ENCODE results near the gene LRBA. TPM values are rescaled to one million over a fixed set of nuclear protein-coding genes. Genes with fewer than 3 reads are reported as not detected.

LRBA gene
- polyA plus RNA-seq, 2 of the 4 experiments (the other 2 are of a cell fraction) = 10.7 to 25.1 TPM

DNA sequence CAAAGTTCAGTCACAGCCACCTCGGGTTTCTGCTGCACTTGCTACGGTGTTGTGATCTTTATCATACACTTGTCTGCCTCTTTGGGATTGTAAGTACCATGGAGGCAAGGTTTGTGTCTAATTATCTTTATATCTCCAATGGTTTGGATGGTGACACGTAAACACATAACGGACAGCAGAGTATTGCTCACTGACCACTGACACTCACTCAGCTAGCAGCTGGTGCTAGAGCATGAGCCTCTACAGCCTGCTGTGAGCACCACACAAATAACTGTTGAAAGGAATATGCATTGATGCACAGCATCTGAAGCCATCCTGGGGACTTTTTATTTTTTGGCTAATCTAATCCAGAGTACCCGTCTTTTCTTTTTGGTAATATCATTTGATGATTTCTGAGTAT is 780.8 kb downstream of the LRBA start:
- FAIRE-seq (no peak), DNase-seq (ENCODE audit: low read depth in 1 of 2, low spot score in 1 of 2) (no peak), ATAC-seq (no peak)
- Histone ChIP-seq H3K4me1 (peaks cover 76% of the 10 kb centered on the region), H3K4me3 (no peak overlapping the region), H3K4me2 (no peak overlapping the region), H3K9me3 (no peaks in the 10 kb centered on the region), H3K27ac (peak overlapping the region; percentile 85 to 88; a peak in 3 of 6 replicates)
- CTCF ChIA-PET = interaction anchor here (1.2 kb wide), 1 partner anchor 9 kb away, joined by 3 read pairs; no protein-coding TSS in a partner anchor
- POLR2A ChIA-PET = no interaction called here
- TF ChIP-seq ZNF302 (CRISPR knock-in tag; IDR thresholded peaks at IDR 0.05) = no peak
- TF ChIP-seq, protein P1, sequence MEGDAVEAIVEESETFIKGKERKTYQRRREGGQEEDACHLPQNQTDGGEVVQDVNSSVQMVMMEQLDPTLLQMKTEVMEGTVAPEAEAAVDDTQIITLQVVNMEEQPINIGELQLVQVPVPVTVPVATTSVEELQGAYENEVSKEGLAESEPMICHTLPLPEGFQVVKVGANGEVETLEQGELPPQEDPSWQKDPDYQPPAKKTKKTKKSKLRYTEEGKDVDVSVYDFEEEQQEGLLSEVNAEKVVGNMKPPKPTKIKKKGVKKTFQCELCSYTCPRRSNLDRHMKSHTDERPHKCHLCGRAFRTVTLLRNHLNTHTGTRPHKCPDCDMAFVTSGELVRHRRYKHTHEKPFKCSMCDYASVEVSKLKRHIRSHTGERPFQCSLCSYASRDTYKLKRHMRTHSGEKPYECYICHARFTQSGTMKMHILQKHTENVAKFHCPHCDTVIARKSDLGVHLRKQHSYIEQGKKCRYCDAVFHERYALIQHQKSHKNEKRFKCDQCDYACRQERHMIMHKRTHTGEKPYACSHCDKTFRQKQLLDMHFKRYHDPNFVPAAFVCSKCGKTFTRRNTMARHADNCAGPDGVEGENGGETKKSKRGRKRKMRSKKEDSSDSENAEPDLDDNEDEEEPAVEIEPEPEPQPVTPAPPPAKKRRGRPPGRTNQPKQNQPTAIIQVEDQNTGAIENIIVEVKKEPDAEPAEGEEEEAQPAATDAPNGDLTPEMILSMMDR (IDR thresholded peaks at IDR 0.05) = no peak
- TF ChIP-seq, protein P2, sequence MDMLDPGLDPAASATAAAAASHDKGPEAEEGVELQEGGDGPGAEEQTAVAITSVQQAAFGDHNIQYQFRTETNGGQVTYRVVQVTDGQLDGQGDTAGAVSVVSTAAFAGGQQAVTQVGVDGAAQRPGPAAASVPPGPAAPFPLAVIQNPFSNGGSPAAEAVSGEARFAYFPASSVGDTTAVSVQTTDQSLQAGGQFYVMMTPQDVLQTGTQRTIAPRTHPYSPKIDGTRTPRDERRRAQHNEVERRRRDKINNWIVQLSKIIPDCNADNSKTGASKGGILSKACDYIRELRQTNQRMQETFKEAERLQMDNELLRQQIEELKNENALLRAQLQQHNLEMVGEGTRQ (IDR thresholded peaks at IDR 0.05) = no peak
- TF ChIP-seq JUNB (IDR thresholded peaks at IDR 0.05) = no peak
- no peak for TF ChIP-seq CHD2 (IDR thresholded peaks at IDR 0.05; ENCODE audit: low read length, partially characterized antibody)
- no peak for TF ChIP-seq BHLHE40 (IDR thresholded peaks at IDR 0.05; ENCODE audit: low read depth, low read length)
- TF ChIP-seq, protein P3, sequence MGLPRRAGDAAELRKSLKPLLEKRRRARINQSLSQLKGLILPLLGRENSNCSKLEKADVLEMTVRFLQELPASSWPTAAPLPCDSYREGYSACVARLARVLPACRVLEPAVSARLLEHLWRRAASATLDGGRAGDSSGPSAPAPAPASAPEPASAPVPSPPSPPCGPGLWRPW (IDR thresholded peaks at IDR 0.05) = no peak
- no peak for TF ChIP-seq GATA3 (IDR thresholded peaks at IDR 0.05; ENCODE audit: borderline replicate concordance)
- no peak for TF ChIP-seq MYC (IDR thresholded peaks at IDR 0.05; ENCODE audit: borderline replicate concordance, low read length)
- TF ChIP-seq FOSB (CRISPR knock-in tag; IDR thresholded peaks at IDR 0.05) = no peak
- 93% methylated on average over 5 of the region's 5 CpGs for whole genome bisulfite sequencing (ENCODE audit: missing lambda C conversion rate)

DNA sequence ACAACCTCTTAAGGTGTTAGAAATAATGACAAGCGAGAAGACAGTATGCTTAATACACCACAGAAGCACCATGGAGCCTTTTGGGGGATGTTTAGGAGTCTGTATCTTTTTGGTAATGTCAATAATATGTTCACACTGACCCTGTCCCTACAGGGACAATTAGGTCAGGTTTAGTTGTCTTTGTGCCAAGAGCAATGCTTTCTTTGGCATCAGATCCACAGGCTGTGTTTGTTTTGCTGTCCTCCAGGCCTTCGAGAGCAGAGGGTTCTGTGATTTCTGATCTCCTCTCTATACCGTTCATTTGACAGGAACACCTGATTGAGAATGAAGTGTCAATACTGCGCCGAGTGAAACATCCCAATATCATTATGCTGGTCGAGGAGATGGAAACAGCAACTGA is 783.1 kb downstream of the LRBA start:
- no peak overlapping the region for H3K4me3 ChIP-seq
- ChIA-PET CTCF (interaction anchor here (0.8 kb wide), 1 partner anchor 634 kb away, joined by 3 read pairs; no protein-coding TSS in a partner anchor), POLR2A (no interaction called here)
- no peaks in the 10 kb centered on the region for H3K9me3 ChIP-seq
- peaks cover 63% of the 10 kb centered on the region for H3K4me1 ChIP-seq
- DNase-seq (ENCODE audit: low read depth in 1 of 2, low spot score in 1 of 2) (peak in 1 of 2 experiments; percentile 10), ATAC-seq (no peak), FAIRE-seq (no peak)
- TF ChIP-seq, protein P4, sequence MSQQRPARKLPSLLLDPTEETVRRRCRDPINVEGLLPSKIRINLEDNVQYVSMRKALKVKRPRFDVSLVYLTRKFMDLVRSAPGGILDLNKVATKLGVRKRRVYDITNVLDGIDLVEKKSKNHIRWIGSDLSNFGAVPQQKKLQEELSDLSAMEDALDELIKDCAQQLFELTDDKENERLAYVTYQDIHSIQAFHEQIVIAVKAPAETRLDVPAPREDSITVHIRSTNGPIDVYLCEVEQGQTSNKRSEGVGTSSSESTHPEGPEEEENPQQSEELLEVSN (IDR thresholded peaks at IDR 0.05; ENCODE audit: borderline replicate concordance, low read depth) = no peak
- TF ChIP-seq FOSB (CRISPR knock-in tag; IDR thresholded peaks at IDR 0.05) (no peak), TP53 (CRISPR knock-in tag; IDR thresholded peaks at IDR 0.05) (no peak)
- TF ChIP-seq, protein P5, sequence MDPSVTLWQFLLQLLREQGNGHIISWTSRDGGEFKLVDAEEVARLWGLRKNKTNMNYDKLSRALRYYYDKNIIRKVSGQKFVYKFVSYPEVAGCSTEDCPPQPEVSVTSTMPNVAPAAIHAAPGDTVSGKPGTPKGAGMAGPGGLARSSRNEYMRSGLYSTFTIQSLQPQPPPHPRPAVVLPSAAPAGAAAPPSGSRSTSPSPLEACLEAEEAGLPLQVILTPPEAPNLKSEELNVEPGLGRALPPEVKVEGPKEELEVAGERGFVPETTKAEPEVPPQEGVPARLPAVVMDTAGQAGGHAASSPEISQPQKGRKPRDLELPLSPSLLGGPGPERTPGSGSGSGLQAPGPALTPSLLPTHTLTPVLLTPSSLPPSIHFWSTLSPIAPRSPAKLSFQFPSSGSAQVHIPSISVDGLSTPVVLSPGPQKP (IDR thresholded peaks at IDR 0.05; ENCODE audit: low read depth, low read length) = no peak
- peak overlapping the region; percentile 20 to 83; a peak in 5 of 6 replicates for H3K27ac ChIP-seq
- WGBS (ENCODE audit: missing lambda C conversion rate) = 48% methylated on average over 6 of the region's 6 CpGs
- peak overlapping the region; percentile 35 for H3K4me2 ChIP-seq

DNA sequence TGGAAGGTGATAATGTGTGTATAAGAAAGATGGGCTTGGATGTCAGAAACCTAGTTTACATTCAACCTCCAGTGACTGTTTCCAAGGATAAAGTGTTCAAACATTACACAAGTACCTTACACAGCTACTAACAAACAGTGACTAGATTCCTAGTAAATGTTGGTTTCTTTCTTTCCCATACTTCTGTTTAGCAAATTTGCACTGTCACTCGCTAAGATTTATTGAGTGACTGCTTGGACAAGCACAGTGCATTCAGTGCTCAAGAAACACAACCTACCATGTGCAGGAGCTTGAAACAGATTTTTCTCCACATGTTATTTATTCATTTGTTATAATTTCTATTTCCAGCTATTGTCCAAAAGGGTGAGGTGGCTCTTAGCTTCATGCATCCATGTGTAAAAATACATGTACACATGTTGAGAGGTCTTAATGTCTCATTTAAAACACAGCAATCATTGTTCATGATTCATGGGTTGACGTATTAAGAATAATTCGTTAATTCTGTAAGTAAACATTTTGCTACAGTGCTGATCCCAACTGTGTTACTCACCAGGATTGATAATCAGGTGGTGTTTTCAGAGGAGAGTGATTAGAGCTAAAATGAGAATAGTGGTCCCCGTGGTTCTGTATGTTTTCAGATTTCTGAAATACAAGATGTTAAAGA is 783.8 kb downstream of the LRBA start:
- H3K9me3 ChIP-seq = no peaks in the 10 kb centered on the region
- ChIA-PET POLR2A (no interaction called here), CTCF (interaction anchor here (0.7 to 1.5 kb wide), 7 partner anchors 12 to 634 kb away, joined by 3 to 5 read pairs (median 4); no protein-coding TSS in a partner anchor)
- TF ChIP-seq ZNF302 (CRISPR knock-in tag; IDR thresholded peaks at IDR 0.05) (no peak), KDM1A (IDR thresholded peaks at IDR 0.05; ENCODE audit: low read depth) (no peak), TFCP2L1 (CRISPR knock-in tag; IDR thresholded peaks at IDR 0.05) (no peak), JUNB (IDR thresholded peaks at IDR 0.05) (no peak), FOSL2 (IDR thresholded peaks at IDR 0.05) (no peak), FOSL2 (CRISPR knock-in tag; IDR thresholded peaks at IDR 0.05) (peak; percentile 9; the same call in 1 of the 2 replicates), EP300 (IDR thresholded peaks at IDR 0.05) (no peak), RARB (CRISPR knock-in tag; IDR thresholded peaks at IDR 0.05) (no peak), POLR2A (IDR thresholded peaks at IDR 0.05; ENCODE audit: low read length) (no peak), MYC (IDR thresholded peaks at IDR 0.05; ENCODE audit: borderline replicate concordance, low read length) (no peak), PHF8 (IDR thresholded peaks at IDR 0.05; ENCODE audit: borderline replicate concordance, low read depth) (no peak), ZFP36 (IDR thresholded peaks at IDR 0.05; ENCODE audit: borderline replicate concordance, partially characterized antibody) (no peak), GATA3 (IDR thresholded peaks at IDR 0.05; ENCODE audit: borderline replicate concordance) (peak; percentile 41; the same call in 1 of the 2 replicates), CEBPB (IDR thresholded peaks at IDR 0.05) (0 out of 4 replicates have a peak, but pooled peaks of 1 of the 2 experiments have one; percentile 14), CHD2 (IDR thresholded peaks at IDR 0.05; ENCODE audit: low read length, partially characterized antibody) (no peak), ESRRA (IDR thresholded peaks at IDR 0.05; ENCODE audit: borderline replicate concordance, low read length) (no peak), SMC3 (IDR thresholded peaks at IDR 0.05) (no peak), HDAC2 (IDR thresholded peaks at IDR 0.05) (no peak)
- TF ChIP-seq, protein P6, sequence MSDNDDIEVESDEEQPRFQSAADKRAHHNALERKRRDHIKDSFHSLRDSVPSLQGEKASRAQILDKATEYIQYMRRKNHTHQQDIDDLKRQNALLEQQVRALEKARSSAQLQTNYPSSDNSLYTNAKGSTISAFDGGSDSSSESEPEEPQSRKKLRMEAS (IDR thresholded peaks at IDR 0.05) = peak; percentile 25; the same call in 1 of the 2 replicates
- TF ChIP-seq, protein P4 (IDR thresholded peaks at IDR 0.05; ENCODE audit: borderline replicate concordance, low read depth) = no peak

More for the DNA sequence above, 783.8 kb downstream of the LRBA start:
- peak overlapping the region; percentile 35 for H3K4me2 ChIP-seq
- H3K4me1 ChIP-seq = peaks cover 64% of the 10 kb centered on the region
- FAIRE-seq (no peak), DNase-seq (ENCODE audit: low read depth in 1 of 2, low spot score in 1 of 2) (peak in 1 of 2 experiments; percentile 40), ATAC-seq (peak in 1 of 2 experiments; percentile 57; a peak in 3 of 6 replicates)
- H3K4me3 ChIP-seq = no peak overlapping the region
- peak overlapping the region; percentile 20 to 83; a peak in 5 of 6 replicates for H3K27ac ChIP-seq
- 42% methylated on average over 4 of the region's 4 CpGs for WGBS (ENCODE audit: missing lambda C conversion rate)

Measured in A549 (cell line).